Pericardium fibroblast (primary cell): Measurements from ENCODE around the gene PLA2G4D. TPM values are rescaled to one million over a fixed set of nuclear protein-coding genes. Genes with fewer than 3 reads are reported as not detected.

Experiments used
- total RNA-seq: library from RNA; depleted of rRNA; stranded (reverse); fragments of >200 nt; gene quantifications from 2 replicates; pipeline ENCODE4 v1.2.3, GENCODE V29; 2015

PLA2G4D gene
- total RNA-seq: not detected in 2 replicates

GRCh38 chr15:42094512-42094963 lies at the start of gene PLA2G4D:
Gene PLA2G4D (minus strand): TSS chr15:42094562. CDS start chr15:42094459, 103 bp downstream.

GRCh38 chr15:42020713-42021273 lies 73.6 kb downstream of the PLA2G4D start, which contains the start of gene PLA2G4E:
Gene PLA2G4E (minus strand): TSS chr15:42021042. CDS start chr15:42021030, 12 bp downstream.

Other genes starting within 250 kb of the PLA2G4D start
- gene SPTBN5, start 200.5 kb downstream of the PLA2G4D start, total RNA-seq: under 0.01 TPM in 1 of 2 replicates, not detected in the other
- gene EHD4, start 122.0 kb downstream of the PLA2G4D start, total RNA-seq: 4.0 and 6.9 TPM in 2 replicates
- not detected in 2 replicates for gene PLA2G4E, start 73.5 kb downstream of the PLA2G4D start, total RNA-seq
- not detected in 2 replicates for gene PLA2G4F, start 62.1 kb upstream of the PLA2G4D start, total RNA-seq
- gene VPS39, start 113.7 kb upstream of the PLA2G4D start, total RNA-seq: 33.7 and 33.8 TPM in 2 replicates
- gene GANC, start 178.6 kb upstream of the PLA2G4D start, total RNA-seq: 4.5 and 7.4 TPM in 2 replicates
- 27.7 and 32.2 TPM in 2 replicates for gene TMEM87A, start 178.9 kb upstream of the PLA2G4D start, total RNA-seq